K562 (cell line): Measurements from ENCODE around the gene WWC2. TPM values are rescaled to one million over a fixed set of nuclear protein-coding genes. Genes with fewer than 3 reads are reported as not detected.

Experiments used
- ADNP ChIP-seq: fragments of 200-800 bp; sonication (Bioruptor generic); IDR thresholded peaks from 2 replicates; pipeline ENCODE4 v1.6.1; 2016; ENCODE audit warnings: missing genetic modification characterization, missing compliant biosample characterization
- CTBP1 ChIP-seq: fragments of 450-650 bp; IDR thresholded peaks from 2 replicates; pipeline ENCODE4 v1.6.1; 2016; ENCODE audit warnings: borderline replicate concordance
- GATAD2A ChIP-seq: fragments of 450-650 bp; IDR thresholded peaks from 2 replicates; pipeline ENCODE4 v1.6.1; 2017
- MBD1 ChIP-seq: fragments of 250-450 bp; sonication (Bioruptor Pico); IDR thresholded peaks from 2 replicates; pipeline ENCODE4 v1.8.0; 2022; ENCODE audit warnings: inconsistent platforms
- NCOA1 ChIP-seq: fragments of 450-650 bp; IDR thresholded peaks from 2 replicates; pipeline ENCODE4 v1.6.1; 2016; ENCODE audit warnings: low read depth
- NCOR1 ChIP-seq: fragments of 450-650 bp; IDR thresholded peaks from 2 replicates; pipeline ENCODE4 v1.6.1; 2016; ENCODE audit warnings: mild to moderate bottlenecking, moderate library complexity
- NR4A1 ChIP-seq, 2 experiments: fragments of 250-450 bp in 1 of 2; fragments of 450-650 bp in 1 of 2; sonication (Bioruptor Pico) in 1 of 2; IDR thresholded peaks; 2 replicates each; pipeline versions ENCODE4 v1.4.0 to v1.6.1; 2016 to 2020; ENCODE audit warnings: mild to moderate bottlenecking in 2 of 2, missing compliant biosample characterization in 1 of 2, missing genetic modification characterization in 1 of 2, moderate library complexity in 1 of 2
- PTBP1 ChIP-seq: fragments of 200-400 bp; formaldehyde crosslinking; IDR thresholded peaks from 2 replicates; pipeline ENCODE4 v1.6.1; 2017; ENCODE audit warnings: low read depth, low read length
- PYGO2 ChIP-seq: fragments of 450-650 bp; IDR thresholded peaks from 2 replicates; pipeline ENCODE4 v1.6.1; 2016; ENCODE audit warnings: mild to moderate bottlenecking, missing genetic modification characterization, moderate library complexity, missing compliant biosample characterization
- RUNX1 ChIP-seq: sonication (generic); IDR thresholded peaks from 2 replicates; pipeline ENCODE4 v1.6.1; 2016; ENCODE audit warnings: antibody characterized with exemption, low read depth
- SRSF7 ChIP-seq: fragments of 200-400 bp; formaldehyde crosslinking; optimal IDR thresholded peaks from 2 replicates; pipeline ENCODE3; 2017; ENCODE audit warnings: mild to moderate bottlenecking, low read depth, low read length
- TARDBP ChIP-seq: fragments of 450-650 bp; IDR thresholded peaks from 2 replicates; pipeline ENCODE4 v1.6.1; 2016
- TCF7 ChIP-seq: sonication (generic); IDR thresholded peaks from 2 replicates; pipeline ENCODE4 v1.6.1; 2016; ENCODE audit warnings: antibody characterized with exemption, borderline replicate concordance
- TEAD4 ChIP-seq, 2 experiments: sonication (generic) in 1 of 2; formaldehyde crosslinking in 1 of 2; IDR thresholded peaks; 2 replicates each; pipeline versions ENCODE4 v1.6.1 to v1.8.0; 2012 to 2022; ENCODE audit warnings: borderline replicate concordance in 1 of 2, inconsistent platforms in 1 of 2, low read length in 1 of 2, mild to moderate bottlenecking in 1 of 2, missing genetic modification reagents in 1 of 2
- ZNF175 ChIP-seq: fragments of 200-800 bp; sonication (Bioruptor generic); IDR thresholded peaks from 2 replicates; pipeline ENCODE4 v1.6.1; 2016; ENCODE audit warnings: low read depth, mild to moderate bottlenecking, missing genetic modification characterization, missing compliant biosample characterization
- ZNF347 ChIP-seq: fragments of 450-650 bp; formaldehyde crosslinking; IDR thresholded peaks from 2 replicates; pipeline ENCODE4 v1.4.0; 2020; ENCODE audit warnings: low read depth, mild to moderate bottlenecking, moderate library complexity
- polyA plus RNA-seq, 8 experiments: library from polyadenylated mRNA; depleted of rRNA in 4 of 8; stranded (reverse) in 5 of 8; unstranded in 3 of 8; fragments of >200 nt; fragmentation: Nextera tagmentation in 2 of 8; fragmentation: Illumina TruSeq in 1 of 8; extraction: Ambion mirVana in 2 of 8; extraction: Trizol in 1 of 8; gene quantifications; 2 replicates each; pipeline versions ENCODE4 v1.2.1 to v1.2.3, GENCODE V29; 2011 to 2014; ENCODE audit warnings: inconsistent platforms in 1 of 8, missing spikeins in 1 of 8
- total RNA-seq, 7 experiments: library from RNA; depleted of rRNA in 6 of 7; stranded (reverse); fragments of >200 nt in 6 of 7; fragmentation: Illumina TruSeq in 2 of 7; extraction: Trizol in 2 of 7; gene quantifications; 2 replicates each; pipeline versions ENCODE4 v1.2.1 to v1.2.3, GENCODE V29; 2011 to 2021; ENCODE audit warnings: low replicate concordance in 1 of 7
- TF ChIP-seq, protein P1 (sequence below): fragments of 200-800 bp; sonication (Bioruptor generic); IDR thresholded peaks from 2 replicates; pipeline ENCODE4 v1.6.1; 2017; ENCODE audit warnings: missing genetic modification characterization, missing compliant biosample characterization
- TF ChIP-seq, protein P2 (sequence below): fragments of 250-450 bp; sonication (Bioruptor Pico); IDR thresholded peaks from 2 replicates; pipeline ENCODE4 v1.8.0; 2021; ENCODE audit warnings: mild to moderate bottlenecking, moderate library complexity
- TF ChIP-seq, protein P3 (sequence below): fragments of 450-650 bp; formaldehyde crosslinking; IDR thresholded peaks from 2 replicates; pipeline ENCODE4 v1.4.0; 2020; ENCODE audit warnings: mild to moderate bottlenecking, mixed read lengths
- TF ChIP-seq, protein P4 (sequence below): sonication (generic); formaldehyde crosslinking; IDR thresholded peaks from 2 replicates; pipeline ENCODE4 v1.8.0; 2022; ENCODE audit warnings: mild to moderate bottlenecking, missing genetic modification reagents

WWC2 gene
- total and polyA plus RNA-seq, 9 of the 15 experiments (the other 6 are each of a cell fraction or from before 2014, with no cell fraction given), result 3.7 to 39.4 (median 19.6) TPM

DNA sequence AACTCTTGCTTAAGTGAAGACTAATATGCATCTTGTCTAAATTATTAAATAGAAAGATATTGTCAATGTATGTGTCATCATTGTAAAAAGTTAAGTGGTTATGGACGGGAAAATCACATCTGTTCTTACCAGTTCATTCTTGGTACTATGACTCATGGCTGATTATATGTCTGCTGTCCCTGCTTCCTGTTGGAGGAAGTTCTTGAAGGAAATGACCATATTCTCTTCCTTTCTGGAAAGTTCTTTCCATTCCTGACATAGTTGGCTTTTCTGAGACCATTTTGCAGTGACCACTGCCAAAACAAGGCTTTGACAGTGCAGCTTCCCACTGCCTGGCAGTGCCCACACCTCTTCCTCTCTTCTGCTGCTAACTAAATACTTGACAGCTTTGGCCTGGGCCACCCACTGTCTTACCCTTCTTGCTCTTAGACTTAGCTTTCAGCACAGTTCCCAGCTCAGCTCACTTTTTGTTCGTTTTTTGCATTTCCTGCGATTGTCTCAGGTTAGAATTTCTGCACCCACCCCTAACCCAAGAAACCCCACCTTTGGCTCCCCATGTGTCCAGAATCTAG lies 236.4 kb downstream of the WWC2 start (continued):
- TF ChIP-seq TARDBP, result no peak
- TF ChIP-seq ZNF347 (CRISPR knock-in tag), result no peak
- TF ChIP-seq GATAD2A, result no peak
- TF ChIP-seq NR4A1 (CRISPR knock-in tag; IDR thresholded peaks at IDR 0.05), result no peak
- TF ChIP-seq NR4A1 (tag; IDR thresholded peaks at IDR 0.05), result no peak
- peak; percentile 55; the same call in 1 of the 2 replicates for TF ChIP-seq PYGO2
- no peak for TF ChIP-seq ADNP (tag)
- TF ChIP-seq CTBP1, result no peak
- TF ChIP-seq, protein P1, sequence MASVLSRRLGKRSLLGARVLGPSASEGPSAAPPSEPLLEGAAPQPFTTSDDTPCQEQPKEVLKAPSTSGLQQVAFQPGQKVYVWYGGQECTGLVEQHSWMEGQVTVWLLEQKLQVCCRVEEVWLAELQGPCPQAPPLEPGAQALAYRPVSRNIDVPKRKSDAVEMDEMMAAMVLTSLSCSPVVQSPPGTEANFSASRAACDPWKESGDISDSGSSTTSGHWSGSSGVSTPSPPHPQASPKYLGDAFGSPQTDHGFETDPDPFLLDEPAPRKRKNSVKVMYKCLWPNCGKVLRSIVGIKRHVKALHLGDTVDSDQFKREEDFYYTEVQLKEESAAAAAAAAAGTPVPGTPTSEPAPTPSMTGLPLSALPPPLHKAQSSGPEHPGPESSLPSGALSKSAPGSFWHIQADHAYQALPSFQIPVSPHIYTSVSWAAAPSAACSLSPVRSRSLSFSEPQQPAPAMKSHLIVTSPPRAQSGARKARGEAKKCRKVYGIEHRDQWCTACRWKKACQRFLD (CRISPR knock-in tag), result no peak; the same call in 1 of the 2 replicates
- TF ChIP-seq MBD1 (CRISPR knock-in tag), result no peak
- TF ChIP-seq RUNX1, result no peak
- TF ChIP-seq NCOA1, result no peak
- no peak for TF ChIP-seq PTBP1
- TF ChIP-seq, protein P2, sequence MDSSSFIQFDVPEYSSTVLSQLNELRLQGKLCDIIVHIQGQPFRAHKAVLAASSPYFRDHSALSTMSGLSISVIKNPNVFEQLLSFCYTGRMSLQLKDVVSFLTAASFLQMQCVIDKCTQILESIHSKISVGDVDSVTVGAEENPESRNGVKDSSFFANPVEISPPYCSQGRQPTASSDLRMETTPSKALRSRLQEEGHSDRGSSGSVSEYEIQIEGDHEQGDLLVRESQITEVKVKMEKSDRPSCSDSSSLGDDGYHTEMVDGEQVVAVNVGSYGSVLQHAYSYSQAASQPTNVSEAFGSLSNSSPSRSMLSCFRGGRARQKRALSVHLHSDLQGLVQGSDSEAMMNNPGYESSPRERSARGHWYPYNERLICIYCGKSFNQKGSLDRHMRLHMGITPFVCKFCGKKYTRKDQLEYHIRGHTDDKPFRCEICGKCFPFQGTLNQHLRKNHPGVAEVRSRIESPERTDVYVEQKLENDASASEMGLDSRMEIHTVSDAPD, result no peak
- TF ChIP-seq, protein P3, sequence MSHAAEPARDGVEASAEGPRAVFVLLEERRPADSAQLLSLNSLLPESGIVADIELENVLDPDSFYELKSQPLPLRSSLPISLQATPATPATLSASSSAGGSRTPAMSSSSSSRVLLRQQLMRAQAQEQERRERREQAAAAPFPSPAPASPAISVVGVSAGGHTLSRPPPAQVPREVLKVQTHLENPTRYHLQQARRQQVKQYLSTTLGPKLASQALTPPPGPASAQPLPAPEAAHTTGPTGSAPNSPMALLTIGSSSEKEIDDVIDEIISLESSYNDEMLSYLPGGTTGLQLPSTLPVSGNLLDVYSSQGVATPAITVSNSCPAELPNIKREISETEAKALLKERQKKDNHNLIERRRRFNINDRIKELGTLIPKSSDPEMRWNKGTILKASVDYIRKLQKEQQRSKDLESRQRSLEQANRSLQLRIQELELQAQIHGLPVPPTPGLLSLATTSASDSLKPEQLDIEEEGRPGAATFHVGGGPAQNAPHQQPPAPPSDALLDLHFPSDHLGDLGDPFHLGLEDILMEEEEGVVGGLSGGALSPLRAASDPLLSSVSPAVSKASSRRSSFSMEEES (CRISPR knock-in tag), result no peak
- TF ChIP-seq, protein P4, sequence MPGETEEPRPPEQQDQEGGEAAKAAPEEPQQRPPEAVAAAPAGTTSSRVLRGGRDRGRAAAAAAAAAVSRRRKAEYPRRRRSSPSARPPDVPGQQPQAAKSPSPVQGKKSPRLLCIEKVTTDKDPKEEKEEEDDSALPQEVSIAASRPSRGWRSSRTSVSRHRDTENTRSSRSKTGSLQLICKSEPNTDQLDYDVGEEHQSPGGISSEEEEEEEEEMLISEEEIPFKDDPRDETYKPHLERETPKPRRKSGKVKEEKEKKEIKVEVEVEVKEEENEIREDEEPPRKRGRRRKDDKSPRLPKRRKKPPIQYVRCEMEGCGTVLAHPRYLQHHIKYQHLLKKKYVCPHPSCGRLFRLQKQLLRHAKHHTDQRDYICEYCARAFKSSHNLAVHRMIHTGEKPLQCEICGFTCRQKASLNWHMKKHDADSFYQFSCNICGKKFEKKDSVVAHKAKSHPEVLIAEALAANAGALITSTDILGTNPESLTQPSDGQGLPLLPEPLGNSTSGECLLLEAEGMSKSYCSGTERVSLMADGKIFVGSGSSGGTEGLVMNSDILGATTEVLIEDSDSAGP (CRISPR knock-in tag), result no peak
- peak; percentile 95 for TF ChIP-seq ZNF175 (CRISPR knock-in tag)
- no peak; the same call in 1 of the 2 replicates for TF ChIP-seq TEAD4 (IDR thresholded peaks at IDR 0.05; ENCODE audit: low read length)
- no peak for TF ChIP-seq TEAD4 (CRISPR knock-in tag; IDR thresholded peaks at IDR 0.05; ENCODE audit: borderline replicate concordance)
- no peak for TF ChIP-seq NCOR1
- TF ChIP-seq SRSF7, result no peak
- no peak for TF ChIP-seq TCF7
